Peyer's patch (tissue), 4 donors: Measurements from ENCODE around the gene AHCYL2. TPM values are rescaled to one million over a fixed set of nuclear protein-coding genes. Genes with fewer than 3 reads are reported as not detected.

Experiments used
- DNase-seq, 3 donors: peaks; one replicate each; pipeline ENCODE4 v3.0.0-alpha.2; 2017 to 2019
- H3K27ac ChIP-seq, 4 donors: fragments of 200-600 bp; sonication (generic); one replicate each; pipeline ENCODE4 v1.5.1; 2016 to 2019
- H3K27me3 ChIP-seq, 2 donors: fragments of 200-600 bp; sonication (generic); one replicate each; pipeline ENCODE4 v1.5.1; 2019
- H3K36me3 ChIP-seq, 3 donors: fragments of 200-600 bp; sonication (generic); one replicate each; pipeline ENCODE4 v1.5.1; 2016 to 2019
- H3K4me1 ChIP-seq, 4 donors: fragments of 200-600 bp; sonication (generic); one replicate each; pipeline ENCODE4 v1.5.1; 2016 to 2019
- H3K4me3 ChIP-seq, 4 donors: fragments of 200-600 bp; sonication (generic); 1 replicate in 3 of 4; 2 replicates in 1 of 4; pipeline ENCODE4 v1.5.1; 2016 to 2019; ENCODE audit warnings: mild to moderate bottlenecking in 1 of 4
- H3K9me3 ChIP-seq, 4 donors: fragments of 200-600 bp; sonication (generic); one replicate each; pipeline ENCODE4 v1.5.1; 2016 to 2019; ENCODE audit warnings: mild to moderate bottlenecking in 1 of 4
- CTCF ChIP-seq, 6 experiments: fragments of 450-650 bp in 4 of 6; fragments of 200-600 bp in 2 of 6; sonication (generic) in 1 of 6; IDR thresholded peaks; one replicate each; pipeline ENCODE4 v1.5.1; 2017 to 2019; ENCODE audit warnings: antibody characterized with exemption in 6 of 6, mild to moderate bottlenecking in 3 of 6, moderate library complexity in 1 of 6
- POLR2A ChIP-seq, 2 donors: fragments of 450-650 bp; IDR thresholded peaks; one replicate each; pipeline ENCODE4 v1.5.1; 2017; ENCODE audit warnings: antibody characterized with exemption in 2 of 2, mild to moderate bottlenecking in 2 of 2, moderate library complexity in 2 of 2
- total RNA-seq, 4 donors: library from RNA; depleted of rRNA; stranded (reverse); fragments of >200 nt; gene quantifications; one replicate each; pipeline ENCODE4 v1.1.0, GENCODE V29; 2016

AHCYL2 gene
- total RNA-seq, 4 donors from 2014 or later, result 37.1 to 186 (median 60.0) TPM

DNA sequence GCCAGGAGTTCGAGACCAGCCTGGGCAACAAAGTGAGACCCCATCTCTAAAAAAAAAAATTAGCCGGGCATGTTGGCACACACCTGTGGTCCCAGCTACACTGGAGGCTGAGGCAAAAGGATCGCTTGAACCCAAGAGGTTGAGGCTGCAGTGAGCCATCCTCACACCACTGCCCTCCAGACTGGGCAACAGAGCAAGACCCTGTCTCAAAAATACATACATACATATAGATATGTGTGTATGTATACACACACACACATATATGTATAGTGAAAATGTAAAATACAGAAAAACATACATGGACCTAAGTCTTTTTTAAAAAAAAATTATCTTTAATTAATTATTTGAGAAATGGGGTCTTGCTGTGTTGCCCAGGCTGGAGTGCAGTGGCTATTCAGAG, 30.9 kb upstream of the AHCYL2 start:
- peaks cover 0 to 6% (median 2%) of the 10 kb centered on the region in 4 donors for H3K4me1 ChIP-seq
- DNase-seq, result no peak
- no peaks in the 10 kb centered on the region for H3K27me3 ChIP-seq
- no peaks in the 10 kb centered on the region for H3K36me3 ChIP-seq
- TF ChIP-seq CTCF (IDR thresholded peaks at IDR 0.05) (no peak), POLR2A (IDR thresholded peaks at IDR 0.05) (no peak)
- H3K27ac ChIP-seq, result no peak overlapping the region
- H3K9me3 ChIP-seq, result no peaks in the 10 kb centered on the region
- H3K4me3 ChIP-seq, result no peak overlapping the region

DNA sequence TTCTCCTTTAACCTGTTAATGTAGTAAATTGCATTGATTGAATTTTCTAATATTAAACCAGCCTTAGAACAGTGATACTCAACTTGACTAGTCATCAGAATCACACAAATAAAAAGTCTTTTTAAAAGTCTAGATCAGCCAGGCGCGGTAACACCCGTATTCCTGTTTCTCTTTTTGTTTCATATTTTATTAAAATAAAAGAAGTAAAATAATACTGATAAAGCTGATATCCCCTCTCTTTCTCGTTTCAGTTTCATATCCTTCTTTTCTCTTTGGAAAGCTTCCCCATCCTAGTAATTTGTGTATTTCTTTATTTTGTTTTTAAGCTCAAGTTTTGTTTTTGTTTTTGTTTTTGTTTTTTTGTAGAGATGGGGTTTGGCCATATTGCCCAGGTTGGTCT, 27.1 kb upstream of the AHCYL2 start:
- H3K36me3 ChIP-seq, result no peaks in the 10 kb centered on the region
- H3K4me1 ChIP-seq, result no peaks in the 10 kb centered on the region
- no peaks in the 10 kb centered on the region for H3K9me3 ChIP-seq
- TF ChIP-seq POLR2A (IDR thresholded peaks at IDR 0.05), result no peak
- TF ChIP-seq CTCF (IDR thresholded peaks at IDR 0.05), result no peak
- H3K27me3 ChIP-seq, result no peaks in the 10 kb centered on the region
- DNase-seq, result no peak
- no peak overlapping the region for H3K27ac ChIP-seq
- H3K4me3 ChIP-seq, result no peak overlapping the region

DNA sequence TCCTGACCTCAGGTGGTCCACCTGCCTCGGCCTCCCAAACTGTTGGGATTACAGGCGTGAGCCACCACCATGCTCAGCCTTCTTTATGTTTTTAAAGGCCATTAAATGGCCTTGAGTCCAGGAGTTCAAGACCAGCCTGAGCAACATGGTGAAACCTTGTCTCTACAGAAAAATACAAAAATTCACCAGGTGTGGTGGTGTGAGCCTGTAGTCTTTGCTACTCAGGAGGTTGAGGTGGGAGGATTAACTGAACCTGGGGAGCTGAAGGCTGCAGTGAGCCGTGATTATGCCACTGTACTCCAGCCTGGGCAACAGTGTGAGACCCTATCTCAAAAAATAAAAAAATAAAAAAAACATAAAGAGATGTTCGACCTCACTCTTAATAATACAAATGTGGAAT, 25.4 kb upstream of the AHCYL2 start:
- no peak for DNase-seq
- no peaks in the 10 kb centered on the region for H3K9me3 ChIP-seq
- no peaks in the 10 kb centered on the region for H3K27me3 ChIP-seq
- H3K27ac ChIP-seq, result no peak overlapping the region
- H3K36me3 ChIP-seq, result no peaks in the 10 kb centered on the region
- H3K4me1 ChIP-seq, result no peaks in the 10 kb centered on the region
- TF ChIP-seq CTCF (IDR thresholded peaks at IDR 0.05) (no peak), POLR2A (IDR thresholded peaks at IDR 0.05) (no peak)
- H3K4me3 ChIP-seq, result no peak overlapping the region

DNA sequence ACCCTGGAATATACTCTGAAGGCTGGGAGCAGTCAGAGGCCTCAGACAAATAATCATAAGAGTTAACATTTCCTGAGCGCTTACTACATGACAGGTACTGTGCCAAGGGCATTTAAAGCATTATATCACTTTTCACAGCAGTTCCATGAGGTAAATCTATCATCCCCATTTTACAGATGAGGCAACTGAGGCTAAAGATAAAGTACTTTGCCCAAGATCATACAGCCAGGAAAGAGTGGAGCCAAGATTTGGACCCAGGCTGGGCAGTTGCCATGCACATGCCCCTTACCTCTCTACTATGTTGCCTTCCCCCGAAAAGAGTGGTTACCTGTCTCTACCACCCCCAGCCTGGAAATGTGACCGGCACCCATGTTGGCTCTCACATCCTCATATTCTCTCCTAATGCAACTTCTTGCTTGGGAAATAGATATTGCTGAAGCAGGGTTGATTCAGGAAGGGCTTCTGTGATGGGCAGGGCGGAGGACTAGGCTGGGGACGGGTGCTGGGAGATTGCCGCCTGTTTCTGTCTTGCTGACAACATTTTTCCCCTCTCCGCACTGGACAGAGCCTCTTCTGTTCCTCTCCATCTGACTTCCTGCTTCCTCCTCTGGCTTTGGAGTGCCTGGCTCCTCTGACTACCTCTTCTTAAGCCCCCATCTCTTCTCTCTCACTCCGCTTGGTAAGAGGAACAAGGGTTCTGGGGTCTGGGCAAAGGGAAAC, 22.6 kb upstream of the AHCYL2 start:
- Histone ChIP-seq H3K4me3 (no peak overlapping the region), H3K27me3 (no peaks in the 10 kb centered on the region), H3K36me3 (no peaks in the 10 kb centered on the region), H3K4me1 (no peaks in the 10 kb centered on the region), H3K9me3 (no peaks in the 10 kb centered on the region), H3K27ac (no peak overlapping the region)
- no peak for DNase-seq
- no peak for TF ChIP-seq CTCF (IDR thresholded peaks at IDR 0.05)
- no peak for TF ChIP-seq POLR2A (IDR thresholded peaks at IDR 0.05)

DNA sequence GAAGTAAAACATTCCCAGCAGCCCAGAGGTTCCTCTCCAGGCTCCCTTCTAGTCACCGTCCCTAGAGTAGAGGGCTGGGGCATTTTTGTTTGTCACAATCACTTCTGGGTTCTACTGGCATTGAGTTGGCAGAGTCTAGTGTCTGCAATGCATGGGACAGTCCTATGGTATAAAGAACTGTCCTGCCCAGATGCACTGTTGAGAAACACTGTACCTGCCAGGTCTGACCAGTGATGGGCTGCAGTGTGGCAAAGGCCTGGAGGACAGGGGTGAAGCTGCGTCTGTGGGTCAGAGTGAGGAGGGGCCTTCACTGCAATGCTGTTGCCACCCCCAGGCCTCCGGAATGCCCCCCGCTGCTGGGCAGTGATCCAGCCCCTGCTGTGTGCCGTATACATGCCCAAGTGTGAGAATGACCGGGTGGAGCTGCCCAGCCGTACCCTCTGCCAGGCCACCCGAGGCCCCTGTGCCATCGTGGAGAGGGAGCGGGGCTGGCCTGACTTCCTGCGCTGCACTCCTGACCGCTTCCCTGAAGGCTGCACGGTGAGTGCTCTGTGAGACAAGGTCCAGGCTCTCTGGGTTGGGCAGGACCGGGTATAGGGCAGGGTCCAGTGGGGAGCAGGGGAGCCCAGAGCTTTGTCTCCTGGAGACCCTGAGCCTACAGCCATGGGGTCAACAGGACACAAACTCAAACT, 21.6 kb upstream of the AHCYL2 start:
- Histone ChIP-seq H3K27ac (no peak overlapping the region), H3K36me3 (no peaks in the 10 kb centered on the region), H3K4me1 (no peaks in the 10 kb centered on the region), H3K27me3 (no peaks in the 10 kb centered on the region), H3K4me3 (no peak overlapping the region), H3K9me3 (no peaks in the 10 kb centered on the region)
- DNase-seq, result no peak
- TF ChIP-seq POLR2A (IDR thresholded peaks at IDR 0.05), result no peak
- no peak for TF ChIP-seq CTCF (IDR thresholded peaks at IDR 0.05)
